PFSK-1 (cell line): ENCODE data around the gene SIGLEC7.

Source experiments
- FOXP2 ChIP-seq: optimal IDR thresholded peaks from 2 replicates; pipeline ENCODE3; 2011; ENCODE audit warnings: borderline replicate concordance, control low read depth, inconsistent platforms; ENCODE audit not compliant: insufficient read depth; ENCODE audit errors: extremely low read length, extremely low read depth
- POLR2AphosphoS5 ChIP-seq: IDR thresholded peaks from 2 replicates; pipeline ENCODE4 v1.6.1; 2012; ENCODE audit warnings: low read depth, mild to moderate bottlenecking, control low read depth, low read length, moderate library complexity
- REST ChIP-seq, 2 experiments: IDR thresholded peaks; 2 replicates each; pipeline versions ENCODE4 v1.6.1 to v1.8.0; 2011 to 2012; ENCODE audit warnings: low read depth in 2 of 2, low read length in 2 of 2, control low read depth in 1 of 2, inconsistent platforms in 1 of 2, mild to moderate bottlenecking in 1 of 2, moderate library complexity in 1 of 2; ENCODE audit not compliant: insufficient read depth in 1 of 2
- TAF1 ChIP-seq: IDR thresholded peaks from 2 replicates; pipeline ENCODE4 v1.6.1; 2012; ENCODE audit warnings: low read length, control low read depth, borderline replicate concordance; ENCODE audit not compliant: insufficient read depth

GRCh38 chr19:51123381-51123800, 18.7 kb upstream of the SIGLEC7 start:
- no peak for TF ChIP-seq TAF1
- TF ChIP-seq POLR2AphosphoS5 = no peak
- TF ChIP-seq REST (IDR thresholded peaks at IDR 0.05; ENCODE audit: insufficient read depth in 1 of 2, low read depth in 2 of 2, low read length in 2 of 2) = no peak
- no peak for TF ChIP-seq FOXP2
